ENCODE data around the gene STIP1. TPM values are rescaled to one million over a fixed set of nuclear protein-coding genes. Genes with fewer than 3 reads are reported as not detected.

The STIP1 gene
- total and polyA plus RNA-seq, 7 donors: 124 to 207 (median 171) TPM

DNA sequence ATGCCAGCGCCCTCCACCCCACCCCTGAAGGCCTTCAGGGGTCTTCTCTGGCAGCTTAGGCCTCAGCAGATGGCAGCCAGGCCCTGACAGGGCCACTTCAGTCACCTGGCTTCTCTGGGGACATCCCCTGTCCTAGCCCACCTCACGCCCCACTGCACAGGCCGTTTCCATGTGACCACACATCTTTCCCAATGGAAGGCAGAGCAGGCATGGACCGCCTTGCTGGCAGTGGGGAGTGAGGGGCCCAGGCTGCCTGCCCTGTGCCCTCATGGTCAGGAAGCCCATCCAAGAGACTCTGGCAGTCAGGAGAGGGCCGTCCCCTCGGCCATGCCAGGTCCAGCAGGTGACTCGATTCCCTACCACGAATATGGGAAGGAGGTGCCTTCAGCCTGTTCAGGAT, 45.9 kb upstream of the STIP1 start:
- no peak for ATAC-seq
- no peaks in the 10 kb centered on the region for H3K36me3 ChIP-seq (ENCODE audit: insufficient read depth in 1 of 2, low read depth in 1 of 2)
- 61 to 91% (median 76%) methylated on average over 8 of the region's 8 CpGs for WGBS, 3 donors
- no peak overlapping the region for H3K4me3 ChIP-seq
- H3K9me3 ChIP-seq: no peaks in the 10 kb centered on the region
- intact Hi-C loops (cut with DNase I): no loop called here
- DNase-seq: no peak
- no peaks in the 10 kb centered on the region for H3K27me3 ChIP-seq (ENCODE audit: insufficient read depth in 3 of 3, low read length in 2 of 3)
- H3K4me1 ChIP-seq: peaks cover 26% of the 10 kb centered on the region
- TF ChIP-seq, protein P1, sequence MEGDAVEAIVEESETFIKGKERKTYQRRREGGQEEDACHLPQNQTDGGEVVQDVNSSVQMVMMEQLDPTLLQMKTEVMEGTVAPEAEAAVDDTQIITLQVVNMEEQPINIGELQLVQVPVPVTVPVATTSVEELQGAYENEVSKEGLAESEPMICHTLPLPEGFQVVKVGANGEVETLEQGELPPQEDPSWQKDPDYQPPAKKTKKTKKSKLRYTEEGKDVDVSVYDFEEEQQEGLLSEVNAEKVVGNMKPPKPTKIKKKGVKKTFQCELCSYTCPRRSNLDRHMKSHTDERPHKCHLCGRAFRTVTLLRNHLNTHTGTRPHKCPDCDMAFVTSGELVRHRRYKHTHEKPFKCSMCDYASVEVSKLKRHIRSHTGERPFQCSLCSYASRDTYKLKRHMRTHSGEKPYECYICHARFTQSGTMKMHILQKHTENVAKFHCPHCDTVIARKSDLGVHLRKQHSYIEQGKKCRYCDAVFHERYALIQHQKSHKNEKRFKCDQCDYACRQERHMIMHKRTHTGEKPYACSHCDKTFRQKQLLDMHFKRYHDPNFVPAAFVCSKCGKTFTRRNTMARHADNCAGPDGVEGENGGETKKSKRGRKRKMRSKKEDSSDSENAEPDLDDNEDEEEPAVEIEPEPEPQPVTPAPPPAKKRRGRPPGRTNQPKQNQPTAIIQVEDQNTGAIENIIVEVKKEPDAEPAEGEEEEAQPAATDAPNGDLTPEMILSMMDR (IDR thresholded peaks at IDR 0.05): no peak
- no peak overlapping the region for H3K27ac ChIP-seq

DNA sequence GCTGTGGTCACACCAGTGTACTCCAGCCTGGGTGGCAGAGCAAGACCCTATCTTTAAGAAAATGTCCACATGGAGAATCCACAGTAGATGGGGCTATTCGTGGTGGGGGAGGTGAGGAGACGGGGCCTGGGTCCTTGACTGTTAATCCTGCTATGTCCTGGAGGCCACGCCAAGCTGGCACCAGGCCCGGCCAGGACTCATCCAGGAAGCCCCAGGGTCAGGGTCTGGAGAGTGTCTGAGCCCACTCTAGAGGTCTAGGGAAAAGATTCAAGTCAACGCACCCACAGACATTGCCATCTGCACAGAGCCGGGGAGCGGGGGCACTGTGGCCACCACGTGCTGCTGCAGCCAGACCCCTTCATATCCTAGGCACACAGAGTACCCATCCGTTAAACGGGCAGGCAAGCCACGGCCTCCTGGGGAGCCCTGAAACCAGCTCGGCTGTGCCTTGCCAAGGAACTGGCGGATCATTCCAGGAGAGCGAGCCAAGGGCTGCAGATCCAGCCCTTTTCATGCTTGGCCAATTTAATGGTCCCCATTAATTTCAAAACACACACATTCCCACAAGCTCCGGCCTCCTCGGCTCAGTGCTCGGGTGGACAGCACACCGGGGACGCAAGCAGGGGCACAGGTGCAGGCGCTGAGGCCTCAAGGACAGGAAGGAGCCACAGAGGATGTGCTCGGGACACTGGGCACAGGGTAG, 44.7 kb upstream of the STIP1 start:
- peak in 1 of 4 donors; percentile 16 for ATAC-seq
- no peaks in the 10 kb centered on the region for H3K27me3 ChIP-seq (ENCODE audit: insufficient read depth in 3 of 3, low read length in 2 of 3)
- H3K9me3 ChIP-seq: no peaks in the 10 kb centered on the region
- DNase-seq: no peak
- no peak overlapping the region for H3K4me3 ChIP-seq
- H3K27ac ChIP-seq: no peak overlapping the region
- intact Hi-C loops (cut with DNase I): no loop called here
- WGBS, 3 donors: 37 to 70% (median 38%) methylated on average over 21 of the region's 21 CpGs
- TF ChIP-seq, protein P1 (IDR thresholded peaks at IDR 0.05): no peak
- peaks cover 24% of the 10 kb centered on the region for H3K4me1 ChIP-seq
- H3K36me3 ChIP-seq (ENCODE audit: insufficient read depth in 1 of 2, low read depth in 1 of 2): no peaks in the 10 kb centered on the region

DNA sequence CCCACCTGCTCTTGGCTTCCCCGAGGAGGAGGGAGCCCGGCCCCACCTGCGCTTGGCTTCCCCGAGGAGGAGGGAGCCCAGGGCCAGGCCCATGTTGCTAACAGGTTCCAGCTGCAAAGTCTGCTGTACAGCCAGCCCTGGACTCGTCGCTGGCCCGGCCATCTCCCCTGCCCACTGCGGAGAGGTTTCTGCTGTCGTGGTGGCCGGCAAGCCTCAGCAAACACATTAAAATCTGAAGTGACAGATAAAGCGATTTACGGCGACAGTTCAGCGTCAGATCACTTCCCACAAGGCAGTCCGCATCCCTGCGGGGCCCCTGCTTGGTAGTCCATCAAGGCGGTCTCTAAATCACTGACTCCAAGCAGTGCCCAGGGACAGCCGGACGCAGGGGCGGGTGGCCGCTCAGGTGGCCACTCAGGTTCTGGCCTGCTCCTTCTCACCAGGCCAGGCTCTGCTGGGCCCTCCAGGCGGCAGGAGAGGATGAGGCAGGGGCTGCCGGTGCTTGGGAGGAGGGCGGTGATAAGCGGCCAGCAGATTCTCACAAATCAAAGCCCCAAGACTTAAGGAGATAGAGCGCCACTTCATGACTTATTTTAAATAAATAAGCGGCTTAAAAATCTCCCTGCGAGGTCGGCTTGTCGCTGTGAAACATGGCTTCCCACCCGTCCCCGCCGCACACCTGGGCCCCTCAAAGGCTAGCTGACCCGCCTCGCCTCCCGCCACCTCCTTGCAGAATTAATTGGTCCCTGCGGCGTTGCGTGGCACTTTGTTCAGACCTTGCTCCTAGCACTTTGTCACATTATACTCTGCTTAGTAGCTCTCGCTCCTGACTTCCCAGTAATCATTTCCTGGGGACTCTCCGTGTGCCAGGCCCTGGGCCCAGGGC, 41.1 kb upstream of the STIP1 start:
- TF ChIP-seq, protein P1 (IDR thresholded peaks at IDR 0.05): no peak

DNA sequence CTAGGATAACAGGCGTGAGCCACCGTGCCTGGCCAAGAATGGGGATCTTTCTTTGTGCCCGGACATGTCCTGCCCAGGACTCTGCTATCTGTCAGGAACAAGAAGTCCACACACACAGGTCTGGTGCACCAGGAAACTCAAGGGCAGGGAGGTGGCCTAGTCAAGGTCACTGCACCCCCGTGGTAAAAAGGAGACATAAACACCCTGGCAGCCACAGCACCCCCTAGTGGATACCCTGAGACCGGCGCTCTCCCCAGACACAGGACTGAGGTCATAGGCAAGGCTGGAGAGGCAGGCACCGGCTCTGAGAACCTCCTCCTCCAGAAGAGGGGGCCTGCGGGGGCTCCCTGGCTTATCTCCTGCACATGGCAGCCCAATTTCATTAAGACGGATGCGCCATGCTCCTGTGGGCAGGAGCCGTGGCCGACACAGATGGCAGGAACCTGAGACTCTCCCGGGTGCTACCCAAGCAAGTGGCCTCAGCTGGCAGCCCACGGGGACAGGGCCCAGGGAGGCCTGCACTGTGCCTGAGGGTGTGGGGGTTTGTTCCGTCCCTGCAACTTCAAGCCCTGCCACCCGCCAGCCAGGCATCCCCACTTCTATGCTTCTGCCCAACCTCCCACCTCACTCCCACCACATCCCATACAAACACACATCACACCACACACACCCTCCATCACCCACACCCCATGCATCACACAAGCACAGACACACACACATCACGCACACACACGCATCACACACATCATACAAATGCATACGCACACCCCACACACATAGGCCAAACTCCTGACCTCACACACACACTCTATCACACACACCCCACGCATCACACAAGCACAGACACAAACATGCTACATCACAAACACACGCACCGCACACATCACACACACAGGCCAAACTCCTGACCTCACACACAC, 39.7 kb upstream of the STIP1 start:
- peaks cover 48% of the 10 kb centered on the region for H3K4me1 ChIP-seq
- intact Hi-C loops (cut with DNase I): loop anchor here in 1 of 2 donors (5.0 kb wide), 1 partner anchor 44 kb away; no protein-coding TSS in a partner anchor
- DNase-seq (peak; percentile 45 to 66), ATAC-seq (peak in 3 of 4 donors; percentile 24 to 41 (median 25))
- H3K36me3 ChIP-seq (ENCODE audit: insufficient read depth in 1 of 2, low read depth in 1 of 2): peaks cover 0 to 5% of the 10 kb centered on the region in 2 donors
- WGBS, 3 donors: 65 to 73% (median 68%) methylated on average over 22 of the region's 22 CpGs
- H3K27me3 ChIP-seq (ENCODE audit: insufficient read depth in 3 of 3, low read length in 2 of 3): no peaks in the 10 kb centered on the region
- no peak overlapping the region for H3K27ac ChIP-seq
- no peak overlapping the region for H3K4me3 ChIP-seq
- TF ChIP-seq, protein P1 (IDR thresholded peaks at IDR 0.05): peak; percentile 43
- no peaks in the 10 kb centered on the region for H3K9me3 ChIP-seq

More for the DNA sequence above, 41.1 kb upstream of the STIP1 start:
- peaks cover 0 to 4% of the 10 kb centered on the region in 2 donors for H3K36me3 ChIP-seq (ENCODE audit: insufficient read depth in 1 of 2, low read depth in 1 of 2)
- no peak overlapping the region for H3K4me3 ChIP-seq
- ATAC-seq (no peak), DNase-seq (no peak)
- no peaks in the 10 kb centered on the region for H3K9me3 ChIP-seq
- H3K27me3 ChIP-seq (ENCODE audit: insufficient read depth in 3 of 3, low read length in 2 of 3): no peaks in the 10 kb centered on the region
- 91 to 93% (median 92%) methylated on average over 41 of the region's 41 CpGs for WGBS, 3 donors
- peaks cover 43% of the 10 kb centered on the region for H3K4me1 ChIP-seq
- H3K27ac ChIP-seq: no peak overlapping the region
- intact Hi-C loops (cut with DNase I): loop anchor here in 1 of 2 donors (5.0 kb wide), 1 partner anchor 43 kb away; no protein-coding TSS in a partner anchor

Data from psoas muscle (tissue), 8 donors.